ENCODE results near the gene KDM4B. TPM values are rescaled to one million over a fixed set of nuclear protein-coding genes. Genes with fewer than 3 reads are reported as not detected.
A peak's percentile ranks its signal among the peaks of the same experiment; 100 is the strongest.

The KDM4B gene
- total and polyA plus RNA-seq, 9 of the 15 experiments (the other 6 are each of a cell fraction or from before 2014, with no cell fraction given), result 0.21 to 29.9 (median 7.3) TPM

DNA sequence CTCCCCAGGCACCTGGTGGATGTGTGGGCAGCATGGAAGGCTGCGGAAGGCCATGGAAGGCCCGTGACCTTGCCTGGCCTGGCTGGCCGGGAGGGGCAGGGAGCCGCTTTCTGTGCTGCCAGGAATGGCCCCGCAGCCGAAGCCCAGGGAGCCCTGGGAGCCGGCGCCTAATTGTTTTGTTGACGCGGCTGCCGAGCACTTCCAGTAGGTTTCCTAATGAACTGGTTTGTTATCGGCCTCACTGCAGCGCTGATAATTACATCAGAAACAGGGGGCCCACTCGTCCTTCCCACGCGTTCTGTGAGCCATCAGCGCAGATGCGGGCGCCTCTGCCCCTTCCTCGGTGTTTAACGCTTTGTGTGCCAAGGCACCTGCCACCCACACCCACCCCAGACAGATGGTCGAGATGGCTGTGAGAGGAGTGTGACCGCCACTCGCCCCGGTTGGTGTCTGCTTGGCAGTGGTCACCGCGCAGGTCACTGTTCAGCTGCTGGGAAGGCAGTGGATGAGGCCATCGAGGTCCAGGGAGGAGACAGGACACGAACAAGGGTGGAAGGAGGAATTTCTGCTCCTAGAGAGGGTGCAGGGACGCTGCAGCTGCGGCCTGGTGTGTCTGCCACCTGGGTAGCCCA is 124.5 kb downstream of the KDM4B start (continued):
- TF ChIP-seq TAL1 (IDR thresholded peaks at IDR 0.05) (peak; percentile 54), RCOR1 (IDR thresholded peaks at IDR 0.05; ENCODE audit: borderline replicate concordance in 1 of 2, low read depth in 2 of 2, low read length in 2 of 2) (0 out of 4 replicates have a peak, but pooled peaks of 1 of the 2 experiments have one; percentile 36), ZFP1 (CRISPR knock-in tag; IDR thresholded peaks at IDR 0.05) (no peak), NRF1 (conservative IDR thresholded peaks at IDR 0.05 in 1 of 2, IDR thresholded peaks at IDR 0.05 in 1 of 2) (peak; percentile 47 to 58), NFIC (IDR thresholded peaks at IDR 0.05) (peak; percentile 27; the same call in 1 of the 2 replicates), ZNF696 (CRISPR knock-in tag; conservative IDR thresholded peaks at IDR 0.05) (no peak), ZNF184 (CRISPR knock-in tag; IDR thresholded peaks at IDR 0.05) (no peak), ZSCAN32 (CRISPR knock-in tag; IDR thresholded peaks at IDR 0.05) (no peak), HDGF (IDR thresholded peaks at IDR 0.05) (no peak), MXI1 (IDR thresholded peaks at IDR 0.05; ENCODE audit: low read depth, low read length) (no peak), ELF1 (tag; IDR thresholded peaks at IDR 0.05) (no peak), NCOA2 (IDR thresholded peaks at IDR 0.05; ENCODE audit: partially characterized antibody in 2 of 2) (no peak)
- TF ChIP-seq, protein P1, sequence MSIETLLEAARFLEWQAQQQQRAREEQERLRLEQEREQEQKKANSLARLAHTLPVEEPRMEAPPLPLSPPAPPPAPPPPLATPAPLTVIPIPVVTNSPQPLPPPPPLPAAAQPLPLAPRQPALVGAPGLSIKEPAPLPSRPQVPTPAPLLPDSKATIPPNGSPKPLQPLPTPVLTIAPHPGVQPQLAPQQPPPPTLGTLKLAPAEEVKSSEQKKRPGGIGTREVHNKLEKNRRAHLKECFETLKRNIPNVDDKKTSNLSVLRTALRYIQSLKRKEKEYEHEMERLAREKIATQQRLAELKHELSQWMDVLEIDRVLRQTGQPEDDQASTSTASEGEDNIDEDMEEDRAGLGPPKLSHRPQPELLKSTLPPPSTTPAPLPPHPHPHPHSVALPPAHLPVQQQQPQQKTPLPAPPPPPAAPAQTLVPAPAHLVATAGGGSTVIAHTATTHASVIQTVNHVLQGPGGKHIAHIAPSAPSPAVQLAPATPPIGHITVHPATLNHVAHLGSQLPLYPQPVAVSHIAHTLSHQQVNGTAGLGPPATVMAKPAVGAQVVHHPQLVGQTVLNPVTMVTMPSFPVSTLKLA (conservative IDR thresholded peaks at IDR 0.05), result peak in 1 of 2 experiments; percentile 24; a peak in 1 of 4 replicates
- TF ChIP-seq, protein P2, sequence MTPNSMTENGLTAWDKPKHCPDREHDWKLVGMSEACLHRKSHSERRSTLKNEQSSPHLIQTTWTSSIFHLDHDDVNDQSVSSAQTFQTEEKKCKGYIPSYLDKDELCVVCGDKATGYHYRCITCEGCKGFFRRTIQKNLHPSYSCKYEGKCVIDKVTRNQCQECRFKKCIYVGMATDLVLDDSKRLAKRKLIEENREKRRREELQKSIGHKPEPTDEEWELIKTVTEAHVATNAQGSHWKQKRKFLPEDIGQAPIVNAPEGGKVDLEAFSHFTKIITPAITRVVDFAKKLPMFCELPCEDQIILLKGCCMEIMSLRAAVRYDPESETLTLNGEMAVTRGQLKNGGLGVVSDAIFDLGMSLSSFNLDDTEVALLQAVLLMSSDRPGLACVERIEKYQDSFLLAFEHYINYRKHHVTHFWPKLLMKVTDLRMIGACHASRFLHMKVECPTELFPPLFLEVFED (CRISPR knock-in tag; conservative IDR thresholded peaks at IDR 0.05), result peak; percentile 49
- TF ChIP-seq, protein P3, sequence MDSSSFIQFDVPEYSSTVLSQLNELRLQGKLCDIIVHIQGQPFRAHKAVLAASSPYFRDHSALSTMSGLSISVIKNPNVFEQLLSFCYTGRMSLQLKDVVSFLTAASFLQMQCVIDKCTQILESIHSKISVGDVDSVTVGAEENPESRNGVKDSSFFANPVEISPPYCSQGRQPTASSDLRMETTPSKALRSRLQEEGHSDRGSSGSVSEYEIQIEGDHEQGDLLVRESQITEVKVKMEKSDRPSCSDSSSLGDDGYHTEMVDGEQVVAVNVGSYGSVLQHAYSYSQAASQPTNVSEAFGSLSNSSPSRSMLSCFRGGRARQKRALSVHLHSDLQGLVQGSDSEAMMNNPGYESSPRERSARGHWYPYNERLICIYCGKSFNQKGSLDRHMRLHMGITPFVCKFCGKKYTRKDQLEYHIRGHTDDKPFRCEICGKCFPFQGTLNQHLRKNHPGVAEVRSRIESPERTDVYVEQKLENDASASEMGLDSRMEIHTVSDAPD (CRISPR knock-in tag; IDR thresholded peaks at IDR 0.05), result no peak
- TF ChIP-seq, protein P4, sequence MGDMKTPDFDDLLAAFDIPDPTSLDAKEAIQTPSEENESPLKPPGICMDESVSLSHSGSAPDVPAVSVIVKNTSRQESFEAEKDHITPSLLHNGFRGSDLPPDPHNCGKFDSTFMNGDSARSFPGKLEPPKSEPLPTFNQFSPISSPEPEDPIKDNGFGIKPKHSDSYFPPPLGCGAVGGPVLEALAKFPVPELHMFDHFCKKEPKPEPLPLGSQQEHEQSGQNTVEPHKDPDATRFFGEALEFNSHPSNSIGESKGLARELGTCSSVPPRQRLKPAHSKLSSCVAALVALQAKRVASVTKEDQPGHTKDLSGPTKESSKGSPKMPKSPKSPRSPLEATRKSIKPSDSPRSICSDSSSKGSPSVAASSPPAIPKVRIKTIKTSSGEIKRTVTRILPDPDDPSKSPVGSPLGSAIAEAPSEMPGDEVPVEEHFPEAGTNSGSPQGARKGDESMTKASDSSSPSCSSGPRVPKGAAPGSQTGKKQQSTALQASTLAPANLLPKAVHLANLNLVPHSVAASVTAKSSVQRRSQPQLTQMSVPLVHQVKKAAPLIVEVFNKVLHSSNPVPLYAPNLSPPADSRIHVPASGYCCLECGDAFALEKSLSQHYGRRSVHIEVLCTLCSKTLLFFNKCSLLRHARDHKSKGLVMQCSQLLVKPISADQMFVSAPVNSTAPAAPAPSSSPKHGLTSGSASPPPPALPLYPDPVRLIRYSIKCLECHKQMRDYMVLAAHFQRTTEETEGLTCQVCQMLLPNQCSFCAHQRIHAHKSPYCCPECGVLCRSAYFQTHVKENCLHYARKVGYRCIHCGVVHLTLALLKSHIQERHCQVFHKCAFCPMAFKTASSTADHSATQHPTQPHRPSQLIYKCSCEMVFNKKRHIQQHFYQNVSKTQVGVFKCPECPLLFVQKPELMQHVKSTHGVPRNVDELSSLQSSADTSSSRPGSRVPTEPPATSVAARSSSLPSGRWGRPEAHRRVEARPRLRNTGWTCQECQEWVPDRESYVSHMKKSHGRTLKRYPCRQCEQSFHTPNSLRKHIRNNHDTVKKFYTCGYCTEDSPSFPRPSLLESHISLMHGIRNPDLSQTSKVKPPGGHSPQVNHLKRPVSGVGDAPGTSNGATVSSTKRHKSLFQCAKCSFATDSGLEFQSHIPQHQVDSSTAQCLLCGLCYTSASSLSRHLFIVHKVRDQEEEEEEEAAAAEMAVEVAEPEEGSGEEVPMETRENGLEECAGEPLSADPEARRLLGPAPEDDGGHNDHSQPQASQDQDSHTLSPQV (IDR thresholded peaks at IDR 0.05), result peak; percentile 63; the same call in 1 of the 2 replicates
